ENCODE results near the gene TASP1. TPM values are rescaled to one million over a fixed set of nuclear protein-coding genes. Genes with fewer than 3 reads are reported as not detected.

The TASP1 gene
- total and polyA plus RNA-seq, 7 donors, result 4.8 to 13.0 (median 8.3) TPM

GRCh38 chr20:13425381-13426135, 213.2 kb downstream of the TASP1 start:
- 33 to 63% methylated on average over 4 of the region's 4 CpGs for WGBS, 2 donors
- TF ChIP-seq EP300 (IDR thresholded peaks at IDR 0.05) (no peak), POLR2AphosphoS5 (IDR thresholded peaks at IDR 0.05) (no peak), CTCF (IDR thresholded peaks at IDR 0.05) (no peak), POLR2A (IDR thresholded peaks at IDR 0.05) (no peak)
- intact Hi-C loops (cut with DNase I), result no loop called here
- DNase-seq, result no peak
- no peaks in the 10 kb centered on the region for H3K36me3 ChIP-seq
- peak overlapping the region in 2 of 4 donors; percentile 51 to 56 for H3K27ac ChIP-seq
- no peaks in the 10 kb centered on the region for H3K9me3 ChIP-seq
- no peak overlapping the region for H3K4me3 ChIP-seq
- peaks cover 0 to 39% (median 16%) of the 10 kb centered on the region in 4 donors for H3K4me1 ChIP-seq
- no peaks in the 10 kb centered on the region for H3K27me3 ChIP-seq

GRCh38 chr20:13424174-13424833, 214.4 kb downstream of the TASP1 start:
- Histone ChIP-seq H3K27ac (peak overlapping the region in 1 of 4 donors; percentile 20), H3K27me3 (no peaks in the 10 kb centered on the region), H3K9me3 (no peaks in the 10 kb centered on the region), H3K4me1 (peaks cover 0 to 39% (median 16%) of the 10 kb centered on the region in 4 donors), H3K4me3 (no peak overlapping the region), H3K36me3 (no peaks in the 10 kb centered on the region)
- no peak for DNase-seq
- TF ChIP-seq POLR2A (IDR thresholded peaks at IDR 0.05) (no peak), POLR2AphosphoS5 (IDR thresholded peaks at IDR 0.05) (no peak), CTCF (IDR thresholded peaks at IDR 0.05) (no peak), EP300 (IDR thresholded peaks at IDR 0.05) (no peak)
- intact Hi-C loops (cut with DNase I), result no loop called here
- WGBS, 2 donors, result 67 to 88% methylated on average over 5 of the region's 5 CpGs

- Histone ChIP-seq H3K27ac (no peak overlapping the region), H3K4me1 (peaks cover 0 to 39% (median 16%) of the 10 kb centered on the region in 4 donors), H3K9me3 (no peaks in the 10 kb centered on the region), H3K27me3 (no peaks in the 10 kb centered on the region), H3K36me3 (no peaks in the 10 kb centered on the region), H3K4me3 (no peak overlapping the region)
- TF ChIP-seq POLR2AphosphoS5 (IDR thresholded peaks at IDR 0.05), result no peak
- no peak for TF ChIP-seq CTCF (IDR thresholded peaks at IDR 0.05)
- TF ChIP-seq POLR2A (IDR thresholded peaks at IDR 0.05), result no peak
- TF ChIP-seq EP300 (IDR thresholded peaks at IDR 0.05), result no peak
- WGBS, 2 donors, result 57 to 76% methylated on average over 4 of the region's 4 CpGs
- DNase-seq, result no peak
- intact Hi-C loops (cut with DNase I), result no loop called here
Observed at GRCh38 chr20:13423472-13424173, 215.1 kb downstream of the TASP1 start.

GRCh38 chr20:13422637-13423036, 216.1 kb downstream of the TASP1 start:
- Histone ChIP-seq H3K27me3 (no peaks in the 10 kb centered on the region), H3K4me1 (peaks cover 0 to 36% (median 14%) of the 10 kb centered on the region in 4 donors), H3K4me3 (no peak overlapping the region), H3K9me3 (no peaks in the 10 kb centered on the region), H3K27ac (no peak overlapping the region), H3K36me3 (no peaks in the 10 kb centered on the region)
- DNase-seq, result no peak
- WGBS, 2 donors, result 98 to 100% methylated on average over 1 of the region's 1 CpG
- intact Hi-C loops (cut with DNase I), result no loop called here
- TF ChIP-seq POLR2A (IDR thresholded peaks at IDR 0.05) (no peak), EP300 (IDR thresholded peaks at IDR 0.05) (no peak), POLR2AphosphoS5 (IDR thresholded peaks at IDR 0.05) (no peak), CTCF (IDR thresholded peaks at IDR 0.05) (no peak)
